Activated T-cell treated with anti-CD3 and anti-CD28 coated beads, Interleukin-2, amount 50 U/mL, for 24 hours (primary cell): ENCODE data around the gene CPT1B.
A peak's percentile ranks its signal among the peaks of the same experiment; 100 is the strongest.

Experiments
- DNase-seq: peaks from one replicate; pipeline ENCODE4 v3.0.0-alpha.2; 2020
- H3K27ac Mint-ChIP-seq: 2 replicates; pipeline ENCODE4 v1.8.0; 2020; ENCODE audit warnings: mild to moderate bottlenecking, mixed read lengths
- H3K27me3 Mint-ChIP-seq: 2 replicates; pipeline ENCODE4 v1.8.0; 2020; ENCODE audit warnings: mixed read lengths
- H3K36me3 Mint-ChIP-seq: 2 replicates; pipeline ENCODE4 v1.8.0; 2020; ENCODE audit warnings: low read depth, mixed read lengths
- H3K4me1 Mint-ChIP-seq: 2 replicates; pipeline ENCODE4 v1.8.0; 2020; ENCODE audit warnings: low read depth, mixed read lengths
- H3K4me3 Mint-ChIP-seq: 2 replicates; pipeline ENCODE4 v1.8.0; 2020; ENCODE audit warnings: mild to moderate bottlenecking, moderate library complexity, mixed read lengths
- H3K9me3 Mint-ChIP-seq: 2 replicates; pipeline ENCODE4 v1.8.0; 2020; ENCODE audit warnings: mixed read lengths

The CPT1B gene

GRCh38 chr22:50573491-50574382 is 4.5 kb downstream of the CPT1B start:
- H3K27me3 Mint-ChIP-seq = no peaks in the 10 kb centered on the region

GRCh38 chr22:50572965-50573364 is 5.3 kb downstream of the CPT1B start:
- Mint-ChIP-seq H3K27ac (no peak overlapping the region), H3K36me3 (peaks cover 94% of the 10 kb centered on the region), H3K27me3 (no peaks in the 10 kb centered on the region), H3K4me3 (no peak overlapping the region), H3K4me1 (peaks cover 4% of the 10 kb centered on the region), H3K9me3 (no peaks in the 10 kb centered on the region)
- no peak for DNase-seq

More at GRCh38 chr22:50573491-50574382, 4.5 kb downstream of the CPT1B start:
- H3K4me3 Mint-ChIP-seq = no peak overlapping the region
- peaks cover 4% of the 10 kb centered on the region for H3K4me1 Mint-ChIP-seq
- H3K9me3 Mint-ChIP-seq = no peaks in the 10 kb centered on the region
- DNase-seq = no peak
- H3K36me3 Mint-ChIP-seq = peaks cover 90% of the 10 kb centered on the region
- no peak overlapping the region for H3K27ac Mint-ChIP-seq

- no peaks in the 10 kb centered on the region for H3K27me3 Mint-ChIP-seq
- no peak overlapping the region for H3K4me3 Mint-ChIP-seq
- H3K27ac Mint-ChIP-seq = no peak overlapping the region
- DNase-seq = no peak
- H3K9me3 Mint-ChIP-seq = no peaks in the 10 kb centered on the region
- H3K4me1 Mint-ChIP-seq = no peaks in the 10 kb centered on the region
- peaks cover 87% of the 10 kb centered on the region for H3K36me3 Mint-ChIP-seq
Observed at GRCh38 chr22:50571264-50572175, 6.7 kb downstream of the CPT1B start.

GRCh38 chr22:50570861-50571260 is 7.4 kb downstream of the CPT1B start:
- H3K27ac Mint-ChIP-seq = no peak overlapping the region
- H3K4me3 Mint-ChIP-seq = no peak overlapping the region
- DNase-seq = no peak
- peaks cover 81% of the 10 kb centered on the region for H3K36me3 Mint-ChIP-seq
- H3K9me3 Mint-ChIP-seq = no peaks in the 10 kb centered on the region
- no peaks in the 10 kb centered on the region for H3K4me1 Mint-ChIP-seq
- no peaks in the 10 kb centered on the region for H3K27me3 Mint-ChIP-seq

GRCh38 chr22:50569896-50570535 is 8.2 kb downstream of the CPT1B start:
- Mint-ChIP-seq H3K9me3 (no peaks in the 10 kb centered on the region), H3K4me3 (no peak overlapping the region), H3K4me1 (no peaks in the 10 kb centered on the region), H3K27me3 (no peaks in the 10 kb centered on the region), H3K27ac (no peak overlapping the region), H3K36me3 (peaks cover 72% of the 10 kb centered on the region)
- no peak for DNase-seq

- Mint-ChIP-seq H3K27ac (no peak overlapping the region), H3K27me3 (no peaks in the 10 kb centered on the region), H3K36me3 (peaks cover 65% of the 10 kb centered on the region), H3K9me3 (no peaks in the 10 kb centered on the region), H3K4me3 (no peak overlapping the region), H3K4me1 (no peaks in the 10 kb centered on the region)
- DNase-seq = no peak
Observed at GRCh38 chr22:50569041-50569459, 9.2 kb downstream of the CPT1B start.

GRCh38 chr22:50568626-50569025 is 9.6 kb downstream of the CPT1B start:
- Mint-ChIP-seq H3K27me3 (no peaks in the 10 kb centered on the region), H3K4me1 (peaks cover 2% of the 10 kb centered on the region), H3K27ac (no peak overlapping the region), H3K9me3 (no peaks in the 10 kb centered on the region), H3K36me3 (peaks cover 62% of the 10 kb centered on the region), H3K4me3 (no peak overlapping the region)
- DNase-seq = no peak

GRCh38 chr22:50567721-50568252 is 10.4 kb downstream of the CPT1B start:
- Mint-ChIP-seq H3K4me3 (no peak overlapping the region), H3K9me3 (no peaks in the 10 kb centered on the region), H3K4me1 (peaks cover 11% of the 10 kb centered on the region)

GRCh38 chr22:50564289-50564688 is 13.9 kb downstream of the CPT1B start:
- peaks cover 20% of the 10 kb centered on the region for H3K4me1 Mint-ChIP-seq
- no peak for DNase-seq
- no peaks in the 10 kb centered on the region for H3K27me3 Mint-ChIP-seq
- H3K27ac Mint-ChIP-seq = no peak overlapping the region
- no peak overlapping the region for H3K4me3 Mint-ChIP-seq
- peaks cover 20% of the 10 kb centered on the region for H3K36me3 Mint-ChIP-seq
- no peaks in the 10 kb centered on the region for H3K9me3 Mint-ChIP-seq

More at GRCh38 chr22:50567721-50568252, 10.4 kb downstream of the CPT1B start:
- no peak for DNase-seq
- no peak overlapping the region for H3K27ac Mint-ChIP-seq
- H3K36me3 Mint-ChIP-seq = peaks cover 55% of the 10 kb centered on the region
- no peaks in the 10 kb centered on the region for H3K27me3 Mint-ChIP-seq

GRCh38 chr22:50563413-50564160 is 14.6 kb downstream of the CPT1B start:
- Mint-ChIP-seq H3K4me1 (peaks cover 20% of the 10 kb centered on the region), H3K9me3 (no peaks in the 10 kb centered on the region), H3K4me3 (peak overlapping the region; percentile 89), H3K27ac (peak overlapping the region; percentile 87), H3K27me3 (no peaks in the 10 kb centered on the region), H3K36me3 (peaks cover 13% of the 10 kb centered on the region)
- DNase-seq = no peak

GRCh38 chr22:50562523-50563412 is 15.5 kb downstream of the CPT1B start, which contains the start of gene SYCE3:
Gene SYCE3 (minus strand): TSS chr22:50562919. CDS start chr22:50556405, 6,514 bp downstream.
- no peaks in the 10 kb centered on the region for H3K27me3 Mint-ChIP-seq
- peak within 1 kb of the TSS; percentile 89 for H3K4me3 Mint-ChIP-seq
- H3K36me3 Mint-ChIP-seq = peaks cover 5% of the 10 kb centered on the region
- no peaks in the 10 kb centered on the region for H3K9me3 Mint-ChIP-seq
- peak within 1 kb of the TSS; percentile 87 for H3K27ac Mint-ChIP-seq
- DNase-seq = peak; percentile 99
- peaks cover 20% of the 10 kb centered on the region for H3K4me1 Mint-ChIP-seq

GRCh38 chr22:50561401-50562358 is 16.5 kb downstream of the CPT1B start:
- H3K4me1 Mint-ChIP-seq = peaks cover 20% of the 10 kb centered on the region

More at GRCh38 chr22:50561401-50562358, 16.5 kb downstream of the CPT1B start:
- no peak for DNase-seq
- H3K27me3 Mint-ChIP-seq = no peaks in the 10 kb centered on the region
- H3K36me3 Mint-ChIP-seq = peaks cover 2% of the 10 kb centered on the region
- no peak overlapping the region for H3K4me3 Mint-ChIP-seq
- H3K27ac Mint-ChIP-seq = peak overlapping the region; percentile 45
- H3K9me3 Mint-ChIP-seq = no peaks in the 10 kb centered on the region
